NCI-H2196 treated with DMSO at 0.1 percent for 48 hours (cell line): ENCODE data around the gene FOLR3.
"Not testable (repeated sequence)": the region's sequence is repeated elsewhere in the genome, so short reads cannot be mapped to it uniquely, and the experiment has no call there.

Source experiments
- DNase-seq: peaks from one replicate; lab custom pipeline; 2025; ENCODE audit not compliant: unreplicated experiment; lab: John Stamatoyannopoulos, UW

Gene FOLR3

GRCh38 chr11:72123117-72123653 is 12.3 kb upstream of the FOLR3 start:
- no peak for DNase-seq

GRCh38 chr11:72124046-72124445 is 11.5 kb upstream of the FOLR3 start:
- no peak for DNase-seq

GRCh38 chr11:72125956-72126355 is 9.6 kb upstream of the FOLR3 start:
- no peak for DNase-seq

- no peak for DNase-seq
These were observed 7.6 kb upstream of the FOLR3 start for GRCh38 chr11:72127923-72128322.

- DNase-seq, result no peak
These were observed 6.1 kb upstream of the FOLR3 start for GRCh38 chr11:72129381-72129780.

GRCh38 chr11:72132646-72133045 is 2.9 kb upstream of the FOLR3 start:
- no peak for DNase-seq

- no peak for DNase-seq
These were observed 562 bp downstream of the FOLR3 start for GRCh38 chr11:72135891-72136683.

- no peak for DNase-seq
These were observed 1.2 kb downstream of the FOLR3 start for GRCh38 chr11:72136684-72137262.

GRCh38 chr11:72138821-72139390 is 3.4 kb downstream of the FOLR3 start:
- no peak for DNase-seq

GRCh38 chr11:72139500-72139899 is 4.0 kb downstream of the FOLR3 start:
- DNase-seq, result no peak

GRCh38 chr11:72140661-72141060 is 5.1 kb downstream of the FOLR3 start:
- no peak for DNase-seq

- DNase-seq, result no peak
These were observed 5.5 kb downstream of the FOLR3 start for GRCh38 chr11:72141066-72141465.

- not testable (repeated sequence) for DNase-seq
These were observed 6.6 kb downstream of the FOLR3 start for GRCh38 chr11:72142086-72142485.

GRCh38 chr11:72142543-72142942 is 7.0 kb downstream of the FOLR3 start:
- DNase-seq, result not testable (repeated sequence)

- DNase-seq, result no peak
These were observed 9.5 kb downstream of the FOLR3 start for GRCh38 chr11:72144807-72145565.

GRCh38 chr11:72146625-72147024 is 11.1 kb downstream of the FOLR3 start:
- DNase-seq, result no peak

GRCh38 chr11:72150882-72151281 is 15.4 kb downstream of the FOLR3 start:
- no peak for DNase-seq

- DNase-seq, result not testable (repeated sequence)
These were observed 18.3 kb downstream of the FOLR3 start for GRCh38 chr11:72153874-72154273.

- no peak for DNase-seq
These were observed 19.3 kb downstream of the FOLR3 start for GRCh38 chr11:72154816-72155215.

- DNase-seq, result no peak
These were observed 20.2 kb downstream of the FOLR3 start for GRCh38 chr11:72155751-72156150.

GRCh38 chr11:72157131-72157530 is 21.6 kb downstream of the FOLR3 start:
- no peak for DNase-seq
